Caco-2 (cell line): ENCODE data around the gene SCFD2. TPM values are rescaled to one million over a fixed set of nuclear protein-coding genes. Genes with fewer than 3 reads are reported as not detected.
"Not testable (repeated sequence)": the region's sequence is repeated elsewhere in the genome, so short reads cannot be mapped to it uniquely, and the experiment has no call there.

ENCODE experiments used
- BruUV-seq: library from RNA; stranded (reverse); fragments of 400-500 nt; replicated peaks from 2 replicates; lab custom pipeline; 2021; lab: Mats Ljungman, UMichigan
- CTCF ChIA-PET: fragments of 300-600 bp; sonication (Branson Sonifier 250); formaldehyde crosslinking; loops from one replicate; lab custom pipeline; 2022; ENCODE audit warnings: antibody characterized with exemption; lab: Charles Lee
- POLR2A ChIA-PET: fragments of 300-600 bp; sonication (Branson Sonifier 250); formaldehyde crosslinking; loops from one replicate; lab custom pipeline; 2022; ENCODE audit warnings: antibody characterized with exemption; lab: Charles Lee
- DNase-seq, 2 experiments: peaks; one replicate each; pipeline versions ENCODE4 v3.0.0 to v3.0.0-alpha.2; 2020 to 2022
- H3K27me3 ChIP-seq: replicated peaks from 2 replicates; pipeline ENCODE4 v1.6.0; 2011; ENCODE audit warnings: low read length; ENCODE audit not compliant: control insufficient read depth, insufficient read depth
- H3K36me3 ChIP-seq: 2 replicates; pipeline ENCODE4 v1.5.1; 2011; ENCODE audit warnings: low read length; ENCODE audit not compliant: control insufficient read depth, insufficient read depth
- H3K4me1 ChIP-seq: fragments of 250-450 bp; sonication (Bioruptor Pico); 2 replicates; pipeline ENCODE4 v1.5.1; 2020; ENCODE audit warnings: mild to moderate bottlenecking
- H3K4me3 ChIP-seq: 2 replicates; pipeline ENCODE4 v1.5.1; 2011; ENCODE audit warnings: low read depth, mild to moderate bottlenecking, control low read depth, low read length
- H3K9me3 ChIP-seq: fragments of 250-450 bp; sonication (Bioruptor Pico); 2 replicates; pipeline ENCODE4 v1.5.1; 2020; ENCODE audit warnings: mild to moderate bottlenecking, moderate library complexity
- H3K27ac Mint-ChIP-seq: one replicate; pipeline ENCODE4 v1.8.0; 2022; ENCODE audit warnings: mixed read lengths; ENCODE audit not compliant: unreplicated experiment
- H3K27me3 Mint-ChIP-seq: one replicate; pipeline ENCODE4 v1.8.0; 2022; ENCODE audit warnings: mixed read lengths; ENCODE audit not compliant: insufficient read depth, unreplicated experiment
- H3K36me3 Mint-ChIP-seq: one replicate; pipeline ENCODE4 v1.8.0; 2022; ENCODE audit warnings: mild to moderate bottlenecking, mixed read lengths; ENCODE audit not compliant: insufficient read depth, unreplicated experiment
- H3K4me1 Mint-ChIP-seq: one replicate; pipeline ENCODE4 v1.8.0; 2022; ENCODE audit warnings: low read depth, mixed read lengths; ENCODE audit not compliant: unreplicated experiment
- H3K4me3 Mint-ChIP-seq: one replicate; pipeline ENCODE4 v1.8.0; 2022; ENCODE audit warnings: mild to moderate bottlenecking, moderate library complexity, mixed read lengths; ENCODE audit not compliant: unreplicated experiment
- H3K9me3 Mint-ChIP-seq: one replicate; pipeline ENCODE4 v1.8.0; 2022; ENCODE audit warnings: mixed read lengths; ENCODE audit not compliant: unreplicated experiment
- intact Hi-C: fragments of 100-400 bp; cut with micrococcal nuclease; formaldehyde crosslinking; loops from one replicate; pipeline ENCODE4 v1.10.0; 2022; ENCODE audit not compliant: unreplicated experiment
- total RNA-seq: library from RNA; stranded (reverse); gene quantifications from 2 replicates; pipeline ENCODE4 v1.2.3, GENCODE V29; 2022
- TF ChIP-seq, protein P1 (sequence below), 2 experiments: fragments of 200-600 bp in 1 of 2; IDR thresholded peaks; 1 replicate in 1 of 2; 2 replicates in 1 of 2; pipeline versions ENCODE4 v1.5.1 to v1.8.0; 2011 to 2022; ENCODE audit warnings: antibody characterized with exemption in 1 of 2, control low read depth in 1 of 2, inconsistent platforms in 1 of 2, low read depth in 1 of 2, low read length in 1 of 2, mild to moderate bottlenecking in 1 of 2, moderate library complexity in 1 of 2; ENCODE audit not compliant: insufficient read depth in 1 of 2, severe bottlenecking in 1 of 2, unreplicated experiment in 1 of 2

SCFD2 gene
- total RNA-seq, 1 experiment from 2014 or later = 12.2 TPM

DNA sequence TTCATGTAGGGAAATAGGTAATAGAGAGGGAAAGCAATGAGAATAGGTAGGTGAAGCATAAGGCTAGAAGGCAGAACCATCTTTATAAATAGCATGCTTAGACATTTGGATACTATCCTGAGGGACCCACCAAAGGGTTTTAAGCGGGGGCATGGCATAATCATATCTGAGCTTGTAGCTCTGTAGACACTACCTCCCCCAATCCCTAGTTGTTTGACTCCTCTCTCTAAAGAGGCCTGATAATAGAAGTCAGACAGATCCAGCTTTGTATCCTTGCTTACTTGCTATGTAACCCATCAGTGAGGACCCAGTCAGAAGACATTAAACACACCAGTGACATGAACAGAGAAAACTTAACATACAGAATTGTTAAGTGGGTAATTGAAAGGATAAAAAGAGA is 58.7 kb downstream of the SCFD2 start:
- no peaks in the 10 kb centered on the region for H3K4me1 Mint-ChIP-seq
- peaks cover 9% of the 10 kb centered on the region for H3K9me3 Mint-ChIP-seq
- Histone ChIP-seq H3K4me1 (no peaks in the 10 kb centered on the region), H3K4me3 (no peak overlapping the region), H3K27me3 (no peaks in the 10 kb centered on the region), H3K9me3 (no peaks in the 10 kb centered on the region), H3K36me3 (no peaks in the 10 kb centered on the region; the same call in 1 of the 2 replicates)
- TF ChIP-seq, protein P1, sequence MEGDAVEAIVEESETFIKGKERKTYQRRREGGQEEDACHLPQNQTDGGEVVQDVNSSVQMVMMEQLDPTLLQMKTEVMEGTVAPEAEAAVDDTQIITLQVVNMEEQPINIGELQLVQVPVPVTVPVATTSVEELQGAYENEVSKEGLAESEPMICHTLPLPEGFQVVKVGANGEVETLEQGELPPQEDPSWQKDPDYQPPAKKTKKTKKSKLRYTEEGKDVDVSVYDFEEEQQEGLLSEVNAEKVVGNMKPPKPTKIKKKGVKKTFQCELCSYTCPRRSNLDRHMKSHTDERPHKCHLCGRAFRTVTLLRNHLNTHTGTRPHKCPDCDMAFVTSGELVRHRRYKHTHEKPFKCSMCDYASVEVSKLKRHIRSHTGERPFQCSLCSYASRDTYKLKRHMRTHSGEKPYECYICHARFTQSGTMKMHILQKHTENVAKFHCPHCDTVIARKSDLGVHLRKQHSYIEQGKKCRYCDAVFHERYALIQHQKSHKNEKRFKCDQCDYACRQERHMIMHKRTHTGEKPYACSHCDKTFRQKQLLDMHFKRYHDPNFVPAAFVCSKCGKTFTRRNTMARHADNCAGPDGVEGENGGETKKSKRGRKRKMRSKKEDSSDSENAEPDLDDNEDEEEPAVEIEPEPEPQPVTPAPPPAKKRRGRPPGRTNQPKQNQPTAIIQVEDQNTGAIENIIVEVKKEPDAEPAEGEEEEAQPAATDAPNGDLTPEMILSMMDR (IDR thresholded peaks at IDR 0.05; ENCODE audit: insufficient read depth in 1 of 2, low read depth in 1 of 2, low read length in 1 of 2, severe bottlenecking in 1 of 2, unreplicated experiment in 1 of 2) = no peak
- ChIA-PET CTCF (no interaction called here), POLR2A (no interaction called here)
- no peak for DNase-seq
- H3K27ac Mint-ChIP-seq = no peak overlapping the region
- intact Hi-C loops = no loop called here
- H3K36me3 Mint-ChIP-seq = no peaks in the 10 kb centered on the region
- H3K27me3 Mint-ChIP-seq = no peaks in the 10 kb centered on the region
- BruUV-seq = no TSS peak
- no peak overlapping the region for H3K4me3 Mint-ChIP-seq

DNA sequence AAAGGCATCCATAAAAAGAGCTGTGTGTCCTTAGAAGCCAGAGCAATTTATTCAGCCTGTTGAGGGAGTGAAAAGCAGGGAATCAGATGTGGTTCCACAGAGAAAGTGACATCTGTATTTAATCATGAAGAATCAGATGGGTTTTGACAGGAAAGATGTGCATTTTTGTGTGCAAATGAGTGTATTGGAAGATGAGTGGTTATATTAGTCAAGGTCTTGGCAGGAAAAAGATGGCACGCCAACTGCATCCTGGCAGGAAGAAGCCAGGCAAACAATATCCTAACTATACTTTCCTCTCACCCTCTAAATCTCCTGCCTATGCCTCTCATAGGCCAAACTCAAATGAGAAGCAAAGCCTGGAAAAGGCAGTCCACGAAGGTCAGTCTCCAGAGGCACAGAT is 59.1 kb downstream of the SCFD2 start:
- no peaks in the 10 kb centered on the region for H3K9me3 ChIP-seq
- H3K4me3 Mint-ChIP-seq = no peak overlapping the region

GRCh38 chr4:53292209-53292608 is 73.7 kb downstream of the SCFD2 start:
- H3K27ac Mint-ChIP-seq, CTCF ChIA-PET, DNase-seq, H3K36me3 ChIP-seq, H3K27me3 Mint-ChIP-seq, intact Hi-C loops, H3K4me3 ChIP-seq, H3K4me1 Mint-ChIP-seq, POLR2A ChIA-PET, H3K4me1 ChIP-seq, BruUV-seq, H3K4me3 Mint-ChIP-seq, H3K36me3 Mint-ChIP-seq, H3K27me3 ChIP-seq, H3K9me3 ChIP-seq: not testable (repeated sequence)
- peaks cover 12% of the 10 kb centered on the region for H3K9me3 Mint-ChIP-seq

More for the DNA sequence above, 59.1 kb downstream of the SCFD2 start:
- H3K36me3 Mint-ChIP-seq = no peaks in the 10 kb centered on the region
- POLR2A ChIA-PET = no interaction called here
- no TSS peak for BruUV-seq
- peaks cover 9% of the 10 kb centered on the region for H3K9me3 Mint-ChIP-seq
- intact Hi-C loops = no loop called here
- Histone ChIP-seq H3K27me3 (no peaks in the 10 kb centered on the region), H3K4me1 (no peaks in the 10 kb centered on the region), H3K36me3 (no peaks in the 10 kb centered on the region; the same call in 1 of the 2 replicates), H3K4me3 (no peak overlapping the region)
- no peaks in the 10 kb centered on the region for H3K27me3 Mint-ChIP-seq
- no peak overlapping the region for H3K27ac Mint-ChIP-seq
- CTCF ChIA-PET = no interaction called here
- DNase-seq = no peak
- TF ChIP-seq, protein P1 (IDR thresholded peaks at IDR 0.05; ENCODE audit: insufficient read depth in 1 of 2, low read depth in 1 of 2, low read length in 1 of 2, severe bottlenecking in 1 of 2, unreplicated experiment in 1 of 2) = no peak
- no peaks in the 10 kb centered on the region for H3K4me1 Mint-ChIP-seq

- Histone ChIP-seq H3K4me3 (no peak overlapping the region), H3K4me1 (peaks cover 9% of the 10 kb centered on the region), H3K36me3 (no peaks in the 10 kb centered on the region), H3K27me3 (no peaks in the 10 kb centered on the region), H3K9me3 (no peaks in the 10 kb centered on the region)
- H3K9me3 Mint-ChIP-seq = no peaks in the 10 kb centered on the region
- CTCF ChIA-PET = no interaction called here
- H3K27ac Mint-ChIP-seq = peak overlapping the region; percentile 43
- intact Hi-C loops = no loop called here
- DNase-seq = no peak
- H3K4me3 Mint-ChIP-seq = no peak overlapping the region
- no peaks in the 10 kb centered on the region for H3K27me3 Mint-ChIP-seq
- no TSS peak for BruUV-seq
- peaks cover 11% of the 10 kb centered on the region for H3K4me1 Mint-ChIP-seq
- H3K36me3 Mint-ChIP-seq = no peaks in the 10 kb centered on the region
- TF ChIP-seq, protein P1 (IDR thresholded peaks at IDR 0.05; ENCODE audit: insufficient read depth in 1 of 2, low read depth in 1 of 2, low read length in 1 of 2, severe bottlenecking in 1 of 2, unreplicated experiment in 1 of 2) = no peak
- POLR2A ChIA-PET = no interaction called here
Observed at GRCh38 chr4:53281438-53281837, 84.4 kb downstream of the SCFD2 start.
